HUES6 (cell line): Measurements from ENCODE around the gene PHACTR1.

Experiments
- H3K27ac ChIP-seq: 2 replicates; pipeline ENCODE4 v1.7.0; 2013; ENCODE audit warnings: low read depth, mild to moderate bottlenecking, low read length, inconsistent platforms
- H3K27me3 ChIP-seq: 2 replicates; pipeline ENCODE4 v1.6.1; 2013; ENCODE audit warnings: low read length; ENCODE audit not compliant: control insufficient read depth, insufficient read depth
- H3K36me3 ChIP-seq: 2 replicates; pipeline ENCODE4 v1.6.1; 2013; ENCODE audit warnings: low read length; ENCODE audit not compliant: control insufficient read depth, insufficient read depth
- H3K4me1 ChIP-seq: 2 replicates; pipeline ENCODE4 v1.6.1; 2013; ENCODE audit warnings: low read length; ENCODE audit not compliant: control insufficient read depth, insufficient read depth
- H3K4me3 ChIP-seq: 2 replicates; pipeline ENCODE4 v1.5.1; 2013; ENCODE audit warnings: low read depth, low read length
- H3K9ac ChIP-seq: one replicate; pipeline ENCODE4 v1.6.1; 2013; ENCODE audit warnings: mild to moderate bottlenecking, low read length
- H3K9me3 ChIP-seq: 2 replicates; pipeline ENCODE4 v1.6.1; 2013; ENCODE audit warnings: low read depth, low read length; ENCODE audit not compliant: control insufficient read depth, insufficient read depth

PHACTR1 gene

GRCh38 chr6:13275435-13275989, 558.9 kb downstream of the PHACTR1 start:
- H3K4me3 ChIP-seq = no peak overlapping the region
- H3K36me3 ChIP-seq = no peaks in the 10 kb centered on the region
- H3K4me1 ChIP-seq = peaks cover 8% of the 10 kb centered on the region
- H3K9me3 ChIP-seq = no peaks in the 10 kb centered on the region
- no peak overlapping the region for H3K9ac ChIP-seq
- no peak overlapping the region for H3K27ac ChIP-seq
- no peaks in the 10 kb centered on the region for H3K27me3 ChIP-seq

- Histone ChIP-seq H3K4me3 (no peak overlapping the region), H3K9me3 (no peaks in the 10 kb centered on the region), H3K27me3 (no peaks in the 10 kb centered on the region), H3K9ac (no peak overlapping the region), H3K4me1 (peaks cover 8% of the 10 kb centered on the region), H3K27ac (no peak overlapping the region), H3K36me3 (no peaks in the 10 kb centered on the region)
Observed at GRCh38 chr6:13277231-13277630, 560.7 kb downstream of the PHACTR1 start.

DNA sequence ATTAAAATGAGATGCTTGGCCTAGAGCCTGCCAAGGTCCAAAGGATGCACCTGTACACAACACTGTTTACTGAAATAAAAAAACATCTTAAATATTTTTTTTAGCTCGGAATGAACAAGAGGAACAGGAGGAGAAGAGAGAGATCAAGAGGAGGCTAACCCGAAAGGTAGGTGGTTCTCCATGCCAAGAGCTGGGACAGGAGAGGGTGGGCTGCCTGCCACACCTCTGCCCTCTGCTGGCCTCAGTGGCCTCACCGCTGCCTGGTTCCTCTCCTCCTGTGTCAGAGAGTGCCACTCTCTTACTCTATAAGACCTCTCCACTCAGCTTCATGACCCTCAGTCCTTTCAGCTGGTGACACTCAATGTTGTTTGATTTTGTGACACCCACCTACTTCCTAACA, 561.6 kb downstream of the PHACTR1 start:
- H3K27me3 ChIP-seq = no peaks in the 10 kb centered on the region
- H3K27ac ChIP-seq = no peak overlapping the region
- no peak overlapping the region for H3K4me3 ChIP-seq
- H3K36me3 ChIP-seq = no peaks in the 10 kb centered on the region
- H3K9me3 ChIP-seq = no peaks in the 10 kb centered on the region
- peaks cover 4% of the 10 kb centered on the region for H3K4me1 ChIP-seq
- no peak overlapping the region for H3K9ac ChIP-seq

GRCh38 chr6:13278991-13279390, 562.4 kb downstream of the PHACTR1 start:
- Histone ChIP-seq H3K27ac (no peak overlapping the region), H3K9ac (no peak overlapping the region), H3K36me3 (no peaks in the 10 kb centered on the region), H3K4me3 (no peak overlapping the region), H3K9me3 (no peaks in the 10 kb centered on the region), H3K4me1 (no peaks in the 10 kb centered on the region; the same call in none of the 2 replicates), H3K27me3 (no peaks in the 10 kb centered on the region)

GRCh38 chr6:13280254-13280653, 563.7 kb downstream of the PHACTR1 start:
- Histone ChIP-seq H3K27ac (no peak overlapping the region), H3K4me1 (no peaks in the 10 kb centered on the region; the same call in 1 of the 2 replicates), H3K4me3 (no peak overlapping the region), H3K27me3 (no peaks in the 10 kb centered on the region), H3K9ac (no peak overlapping the region), H3K9me3 (no peaks in the 10 kb centered on the region), H3K36me3 (no peaks in the 10 kb centered on the region)

DNA sequence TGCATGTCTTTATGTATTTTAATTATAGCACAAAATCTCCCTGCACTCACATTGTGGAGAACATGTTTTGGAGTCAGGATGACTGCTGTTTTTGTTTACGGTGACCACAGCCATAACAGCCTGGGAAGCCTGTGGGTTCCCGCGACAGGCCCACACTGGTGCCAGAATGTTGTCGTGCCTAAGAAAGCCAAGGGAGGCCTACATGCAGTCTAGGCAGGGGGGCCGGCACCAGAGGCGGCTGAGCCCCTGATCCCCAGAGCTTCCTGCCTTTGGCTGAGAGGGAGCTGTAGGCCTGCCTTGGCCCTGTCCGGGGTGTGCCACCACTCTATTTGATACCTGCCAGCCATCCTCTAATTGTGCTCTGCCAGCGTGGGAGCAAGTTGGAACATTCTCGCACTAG, 565.1 kb downstream of the PHACTR1 start:
- no peak overlapping the region for H3K27ac ChIP-seq
- H3K9ac ChIP-seq = no peak overlapping the region

GRCh38 chr6:13282393-13283069, 566.0 kb downstream of the PHACTR1 start:
- no peak overlapping the region for H3K4me3 ChIP-seq
- H3K9ac ChIP-seq = no peak overlapping the region
- H3K4me1 ChIP-seq = no peaks in the 10 kb centered on the region; the same call in 1 of the 2 replicates
- no peak overlapping the region for H3K27ac ChIP-seq
- no peaks in the 10 kb centered on the region for H3K27me3 ChIP-seq
- peaks cover 6% of the 10 kb centered on the region; the same call in 1 of the 2 replicates for H3K36me3 ChIP-seq
- H3K9me3 ChIP-seq = peaks cover 13% of the 10 kb centered on the region

More for the DNA sequence above, 565.1 kb downstream of the PHACTR1 start:
- no peak overlapping the region for H3K4me3 ChIP-seq
- H3K4me1 ChIP-seq = no peaks in the 10 kb centered on the region; the same call in 1 of the 2 replicates
- no peaks in the 10 kb centered on the region for H3K36me3 ChIP-seq
- H3K27me3 ChIP-seq = no peaks in the 10 kb centered on the region
- H3K9me3 ChIP-seq = peaks cover 4% of the 10 kb centered on the region

DNA sequence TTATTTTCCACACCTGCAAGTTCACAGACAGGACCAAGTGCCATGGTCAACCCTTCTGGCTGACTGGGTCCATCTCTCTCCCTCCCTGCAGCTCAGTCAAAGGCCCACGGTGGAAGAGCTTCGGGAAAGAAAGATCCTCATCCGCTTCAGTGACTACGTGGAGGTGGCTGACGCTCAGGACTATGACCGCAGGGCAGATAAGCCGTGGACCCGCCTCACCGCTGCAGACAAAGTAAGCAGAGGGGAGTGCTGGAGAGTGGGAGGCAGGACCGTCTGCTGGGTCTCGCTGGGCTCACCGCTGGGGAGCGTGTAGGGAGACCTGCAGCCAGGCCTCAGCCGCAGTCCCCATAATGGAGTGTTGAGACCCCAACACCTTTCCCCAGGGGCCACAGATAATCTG, 566.8 kb downstream of the PHACTR1 start:
- Histone ChIP-seq H3K27ac (no peak overlapping the region), H3K27me3 (no peaks in the 10 kb centered on the region), H3K9me3 (peaks cover 19% of the 10 kb centered on the region), H3K4me1 (no peaks in the 10 kb centered on the region; the same call in 1 of the 2 replicates), H3K4me3 (no peak overlapping the region), H3K9ac (no peak overlapping the region), H3K36me3 (peaks cover 10% of the 10 kb centered on the region)

- H3K36me3 ChIP-seq = peaks cover 18% of the 10 kb centered on the region
- peaks cover 24% of the 10 kb centered on the region for H3K9me3 ChIP-seq
- no peaks in the 10 kb centered on the region for H3K27me3 ChIP-seq
- no peak overlapping the region for H3K27ac ChIP-seq
- no peak overlapping the region for H3K4me3 ChIP-seq
- H3K4me1 ChIP-seq = no peaks in the 10 kb centered on the region; the same call in 1 of the 2 replicates
- no peak overlapping the region for H3K9ac ChIP-seq
Observed at GRCh38 chr6:13284646-13285045, 568.1 kb downstream of the PHACTR1 start.

DNA sequence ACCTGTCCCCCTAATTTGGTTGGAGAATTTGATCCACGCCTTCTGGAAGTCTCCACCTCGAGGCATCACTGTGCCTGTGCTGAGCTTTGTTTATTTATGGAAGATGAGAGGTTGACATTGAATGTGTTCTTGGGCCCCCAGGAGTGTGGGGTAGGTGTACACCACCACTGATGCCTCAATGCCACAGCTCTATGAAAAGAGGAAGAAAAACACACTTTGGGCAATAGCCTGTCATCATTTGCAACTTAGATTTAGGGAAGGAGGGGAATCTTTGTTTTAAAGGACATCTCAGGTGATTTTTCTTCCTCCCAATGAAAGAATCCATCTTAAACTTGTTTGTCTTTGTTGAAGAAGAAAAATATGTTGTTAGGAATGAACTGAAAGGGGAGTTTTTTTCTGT, 569.1 kb downstream of the PHACTR1 start:
- no peak overlapping the region for H3K27ac ChIP-seq
- peaks cover 24% of the 10 kb centered on the region for H3K9me3 ChIP-seq

DNA sequence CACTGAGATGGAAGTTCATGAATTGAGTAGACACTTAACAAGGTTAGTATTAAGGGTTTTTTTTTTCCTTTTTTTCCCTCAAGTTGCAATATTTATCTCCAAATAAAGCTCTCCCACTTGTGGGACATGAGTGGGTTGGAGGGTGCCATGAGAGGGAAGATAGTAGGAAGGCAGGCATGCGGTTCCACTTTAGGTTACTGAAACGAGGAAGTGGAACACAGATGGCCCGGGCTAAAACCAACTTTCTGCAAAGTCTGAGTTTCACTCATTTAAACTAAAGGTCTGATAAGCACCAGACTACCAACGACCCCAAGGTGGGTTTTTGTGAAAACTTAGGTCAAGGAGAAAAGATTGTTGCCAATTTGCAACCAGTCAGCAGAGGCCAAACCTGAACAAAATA, 569.6 kb downstream of the PHACTR1 start:
- Histone ChIP-seq H3K27me3 (no peaks in the 10 kb centered on the region), H3K9me3 (peaks cover 24% of the 10 kb centered on the region), H3K9ac (no peak overlapping the region), H3K27ac (no peak overlapping the region), H3K36me3 (peaks cover 24% of the 10 kb centered on the region), H3K4me3 (no peak overlapping the region), H3K4me1 (no peaks in the 10 kb centered on the region; the same call in 1 of the 2 replicates)

More for the DNA sequence above, 569.1 kb downstream of the PHACTR1 start:
- Histone ChIP-seq H3K27me3 (no peaks in the 10 kb centered on the region), H3K9ac (no peak overlapping the region), H3K4me1 (no peaks in the 10 kb centered on the region; the same call in 1 of the 2 replicates), H3K36me3 (peaks cover 24% of the 10 kb centered on the region), H3K4me3 (no peak overlapping the region)
